Activated gamma-delta T cell treated with Interleukin-2 at 50 U/mL for 16 hours (primary cell): ENCODE measurements around the gene CEMP1.
"Not testable (repeated sequence)": the region's sequence is repeated elsewhere in the genome, so short reads cannot be mapped to it uniquely, and the experiment has no call there.

Source experiments
- DNase-seq: peaks from one replicate; pipeline ENCODE4 v3.0.0-alpha.2; 2020

The CEMP1 gene

DNA sequence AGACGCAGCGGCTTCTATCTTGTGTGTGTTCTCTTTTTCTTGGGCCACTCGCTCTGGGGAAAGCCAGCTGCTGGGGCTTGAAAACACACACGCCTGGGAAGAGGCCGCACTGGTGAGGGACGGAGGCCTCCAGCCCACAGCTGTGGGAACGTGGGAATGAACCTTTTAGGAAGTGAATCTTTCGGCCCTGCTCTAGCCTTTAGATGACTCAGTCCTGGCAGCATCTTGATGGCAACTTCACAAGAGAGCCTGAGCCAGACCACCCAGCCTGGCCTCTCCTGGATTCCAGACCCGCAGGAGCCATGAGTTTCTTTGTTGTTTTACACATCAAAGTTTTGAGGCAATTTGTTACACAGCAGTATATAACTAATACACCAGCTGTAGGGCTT is 4.4 kb upstream of the CEMP1 start:
- DNase-seq: no peak

DNA sequence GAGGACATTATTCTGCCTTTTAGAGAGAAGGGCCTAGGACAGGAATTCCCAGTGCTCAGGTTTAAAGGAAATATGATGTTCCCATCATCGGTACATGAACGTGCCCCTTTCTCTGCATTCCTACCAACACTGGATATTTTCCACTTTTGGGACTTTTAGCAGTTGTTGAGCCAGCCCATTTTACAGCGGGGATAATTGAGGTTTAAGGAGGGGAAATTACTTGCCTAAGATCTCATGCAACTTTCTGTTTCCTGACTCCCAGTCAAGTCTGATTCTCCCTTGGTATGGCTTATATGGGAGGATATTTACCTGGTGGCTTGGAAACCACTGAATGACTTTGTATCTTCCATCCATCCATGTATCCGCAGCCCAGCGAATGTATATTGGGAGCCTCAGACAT is 3.1 kb upstream of the CEMP1 start:
- DNase-seq: not testable (repeated sequence)

DNA sequence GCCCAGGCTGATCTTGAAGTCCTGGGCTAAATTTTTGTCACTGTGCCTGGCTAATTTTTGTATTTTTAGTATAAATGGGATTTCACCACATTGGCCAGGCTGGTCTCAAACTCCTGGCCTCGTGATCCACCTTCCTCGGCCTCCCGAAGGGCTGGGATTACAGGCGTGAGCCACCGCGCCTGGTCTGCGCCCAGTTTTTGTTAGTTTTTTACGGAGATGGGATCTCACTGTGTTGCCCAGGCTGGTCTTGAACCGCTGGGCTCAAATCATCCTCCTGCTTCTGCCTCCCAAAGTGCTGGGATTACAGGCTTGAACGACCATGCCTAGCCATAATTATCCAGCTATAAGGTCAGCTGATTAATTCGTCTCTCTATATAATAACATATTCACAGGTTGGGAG is 2.7 kb upstream of the CEMP1 start:
- DNase-seq: no peak

DNA sequence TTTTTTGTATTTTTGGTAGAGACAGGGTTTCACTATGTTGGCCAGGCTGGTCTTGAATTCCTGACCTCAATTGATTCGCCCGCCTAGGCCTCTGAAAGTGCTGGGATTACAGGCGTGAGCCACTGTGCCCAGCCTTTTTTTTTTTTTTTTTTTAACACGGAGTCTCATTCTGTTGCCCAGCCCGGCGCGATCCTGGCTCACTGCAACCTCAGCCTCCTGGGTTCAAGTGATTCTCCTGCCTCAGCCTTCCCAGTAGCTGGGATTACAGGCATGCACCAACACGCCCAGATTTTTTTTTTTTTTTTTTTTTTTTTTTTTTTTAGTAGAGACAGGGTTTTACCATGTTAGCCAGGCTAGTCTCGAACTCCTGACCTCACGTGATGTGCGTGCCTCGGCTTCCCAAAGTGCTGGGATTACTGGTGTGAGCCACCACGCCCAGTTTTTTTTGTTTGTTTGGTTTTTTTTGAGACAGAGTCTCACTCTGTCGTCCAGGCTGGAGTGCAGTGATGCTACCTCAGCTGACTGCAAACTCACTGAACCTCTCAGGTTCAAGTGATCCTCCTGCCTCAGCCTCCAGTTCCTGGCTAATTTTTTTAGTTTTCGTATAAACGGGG is 2.0 kb upstream of the CEMP1 start:
- not testable (repeated sequence) for DNase-seq

DNA sequence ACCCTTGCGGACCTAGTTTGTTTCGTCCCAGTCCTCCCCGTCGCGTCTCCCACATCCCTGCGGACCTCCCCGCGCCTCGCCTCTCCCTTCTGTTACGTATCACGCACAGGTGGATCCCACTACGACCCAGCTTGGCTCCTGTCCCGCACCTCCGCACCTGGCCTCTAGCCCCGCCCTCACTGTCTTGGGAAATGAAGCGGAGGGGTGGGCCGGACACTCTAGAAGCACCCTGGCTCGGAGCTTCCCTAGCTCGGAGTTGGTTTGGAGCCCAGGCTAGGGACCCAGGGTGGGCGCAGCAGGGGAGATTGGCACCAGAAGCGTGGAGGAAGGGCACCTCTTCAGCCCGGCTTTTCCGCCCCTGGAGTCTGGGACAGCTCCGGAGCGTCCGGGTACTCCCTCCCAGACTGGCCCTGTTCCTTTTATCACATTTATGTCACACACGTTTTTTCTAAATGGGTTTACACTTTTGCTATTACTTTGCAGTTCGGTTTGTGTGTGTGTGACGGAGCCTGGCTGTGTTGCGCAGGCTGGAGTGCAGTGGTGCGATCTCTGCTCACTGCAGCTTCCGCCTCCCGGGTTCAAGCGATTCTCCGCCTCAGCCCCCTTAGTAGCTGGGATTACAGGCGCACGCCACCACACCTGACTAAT is 1.4 kb upstream of the CEMP1 start:
- DNase-seq: peak; percentile 49

DNA sequence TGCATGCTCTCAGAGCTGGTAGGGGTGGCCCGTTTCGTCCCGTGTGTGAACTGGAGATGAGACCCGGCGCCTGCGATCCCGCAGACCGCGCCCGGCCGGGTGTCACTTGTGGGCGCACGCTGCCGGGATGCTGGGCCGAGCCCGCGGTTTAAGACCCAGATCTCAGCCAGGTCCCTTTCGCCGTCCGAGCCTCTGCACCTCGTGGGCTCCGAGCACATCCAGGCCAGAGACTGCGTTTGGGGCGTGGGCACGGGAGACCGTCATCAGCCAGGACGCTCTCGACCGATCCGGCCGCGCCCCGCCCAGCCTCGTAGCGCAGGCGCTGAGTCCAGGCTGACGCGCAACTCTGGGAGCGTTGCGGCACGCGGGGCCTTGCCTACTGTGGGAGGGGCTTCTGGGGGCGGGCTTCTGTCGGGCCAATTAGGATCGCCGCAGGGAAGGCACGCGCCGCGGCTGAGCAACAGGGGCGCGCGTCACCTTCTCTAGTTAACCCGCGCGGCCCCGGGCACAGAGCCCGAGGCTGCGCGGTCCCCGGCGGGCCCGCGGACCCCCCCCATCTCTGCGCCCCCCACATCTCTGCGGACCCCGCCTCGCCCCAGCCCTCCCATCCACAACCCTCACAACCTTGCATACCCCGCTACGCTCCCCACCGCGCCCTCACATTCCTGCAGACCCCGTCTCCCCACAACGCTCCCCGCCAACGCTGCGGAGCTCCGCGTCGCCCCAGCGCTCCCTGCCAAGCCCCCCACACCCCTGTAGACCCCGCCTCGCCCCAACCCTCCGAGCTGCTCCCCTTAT is 687 bp upstream of the CEMP1 start:
- peak; percentile 97 for DNase-seq

DNA sequence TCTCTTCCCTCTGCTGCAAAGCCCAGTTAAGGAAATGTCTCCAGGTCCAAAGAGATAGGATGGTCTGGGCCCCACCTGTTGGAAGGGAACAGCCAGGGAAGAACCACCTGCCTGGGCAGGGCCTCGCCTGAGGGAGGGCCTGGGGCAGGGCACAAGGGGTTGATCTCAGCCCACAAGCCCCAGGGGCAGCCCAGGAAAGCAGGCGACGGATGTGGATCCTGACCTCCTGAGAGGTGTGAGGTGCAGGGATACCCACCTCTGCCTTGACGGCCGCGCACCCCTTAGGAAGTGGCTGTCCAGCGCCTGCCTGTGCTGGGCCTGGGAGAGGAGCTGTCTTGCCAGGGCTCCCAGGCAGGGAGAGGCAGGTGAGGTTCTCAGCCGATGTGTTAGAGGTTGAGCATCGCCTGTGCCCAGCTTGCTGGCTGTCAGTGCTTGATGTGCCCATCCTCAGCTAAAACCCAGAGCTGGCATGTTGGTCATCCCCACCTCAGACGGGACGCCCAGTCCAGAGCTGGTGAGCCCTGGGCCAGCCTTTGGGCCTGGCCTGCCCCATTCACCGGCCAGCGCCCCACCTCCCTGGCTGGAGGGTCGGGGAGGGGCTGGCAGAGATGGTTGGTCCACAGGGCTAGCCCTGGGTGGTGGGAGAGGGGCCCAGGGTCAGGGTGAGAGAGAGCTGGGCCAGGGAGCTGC is 434 bp downstream of the CEMP1 start:
- DNase-seq: no peak

DNA sequence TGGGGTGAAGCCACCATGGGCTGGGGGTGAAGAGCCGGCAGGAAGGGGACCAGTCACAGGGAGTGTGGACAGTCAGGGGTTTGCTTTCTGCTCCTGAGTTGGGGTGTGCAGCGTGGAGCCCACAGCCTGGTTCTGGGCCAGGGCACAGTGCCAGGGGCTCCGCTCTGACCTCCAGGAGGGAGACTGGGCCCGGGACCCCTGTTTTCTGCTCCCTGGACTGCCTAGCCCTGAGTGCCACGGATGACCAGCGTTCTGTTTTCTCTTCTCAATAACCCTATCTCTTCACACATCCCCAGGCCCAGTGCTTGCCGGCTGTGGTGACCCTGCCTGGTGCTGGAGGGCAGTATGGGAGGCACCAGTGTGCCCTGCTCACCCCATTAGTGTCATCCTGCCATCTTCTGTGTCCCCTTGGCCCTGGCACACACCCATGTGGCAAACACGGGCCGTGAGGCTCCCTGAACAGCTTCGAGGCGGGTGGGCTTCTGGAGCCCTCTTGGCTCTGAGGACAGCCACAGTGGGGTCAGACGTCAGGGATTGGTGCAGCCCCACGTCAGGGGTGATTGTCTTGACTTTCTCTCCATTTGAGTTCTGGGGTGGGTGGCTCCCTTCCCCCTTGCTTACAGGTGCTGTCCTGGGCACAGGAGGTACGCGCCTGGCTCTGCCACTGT is 1.1 kb downstream of the CEMP1 start:
- no peak for DNase-seq

DNA sequence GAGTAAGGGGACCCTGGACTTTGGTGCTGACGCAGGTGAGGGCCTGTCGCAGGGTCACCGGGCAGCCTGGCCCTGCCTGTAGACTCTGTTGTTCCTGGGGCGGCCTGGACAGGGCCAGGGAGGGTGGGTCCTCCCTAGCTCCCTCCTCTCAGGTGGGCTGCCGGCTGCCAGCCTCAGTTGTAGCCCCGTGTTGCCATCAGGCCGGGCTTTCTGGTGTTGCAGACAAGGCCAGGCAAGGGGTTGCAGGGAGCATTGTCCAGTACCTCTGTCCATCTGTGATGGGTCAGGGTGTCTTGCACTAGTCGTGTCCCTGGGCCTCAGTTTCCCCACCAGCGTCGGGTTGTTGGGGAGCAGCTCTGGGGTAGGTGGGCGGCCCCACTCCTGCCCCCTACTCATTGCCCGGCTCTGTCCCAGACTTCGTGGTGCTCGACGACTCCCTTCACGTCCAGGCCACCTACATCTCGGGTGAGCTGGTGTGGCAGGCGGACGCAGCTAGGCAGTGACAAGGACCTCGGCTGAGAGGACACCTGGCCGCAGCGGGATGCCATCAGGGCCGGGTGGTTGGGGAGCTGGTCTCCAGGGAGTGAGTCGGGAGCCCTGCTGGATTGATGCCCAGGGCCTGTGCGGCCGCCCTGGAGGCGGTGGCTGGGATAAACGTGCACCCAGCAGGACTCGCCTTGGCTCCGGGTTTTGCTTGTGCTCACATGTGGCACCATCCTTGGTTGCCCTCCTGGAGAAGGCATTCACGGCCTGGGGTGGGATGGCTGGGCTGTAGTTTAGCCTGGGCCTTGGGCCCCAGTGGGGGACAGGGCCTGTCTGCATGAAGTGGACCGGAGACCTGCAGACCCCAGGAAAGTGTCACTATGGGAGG is 1.9 kb downstream of the CEMP1 start:
- no peak for DNase-seq

DNA sequence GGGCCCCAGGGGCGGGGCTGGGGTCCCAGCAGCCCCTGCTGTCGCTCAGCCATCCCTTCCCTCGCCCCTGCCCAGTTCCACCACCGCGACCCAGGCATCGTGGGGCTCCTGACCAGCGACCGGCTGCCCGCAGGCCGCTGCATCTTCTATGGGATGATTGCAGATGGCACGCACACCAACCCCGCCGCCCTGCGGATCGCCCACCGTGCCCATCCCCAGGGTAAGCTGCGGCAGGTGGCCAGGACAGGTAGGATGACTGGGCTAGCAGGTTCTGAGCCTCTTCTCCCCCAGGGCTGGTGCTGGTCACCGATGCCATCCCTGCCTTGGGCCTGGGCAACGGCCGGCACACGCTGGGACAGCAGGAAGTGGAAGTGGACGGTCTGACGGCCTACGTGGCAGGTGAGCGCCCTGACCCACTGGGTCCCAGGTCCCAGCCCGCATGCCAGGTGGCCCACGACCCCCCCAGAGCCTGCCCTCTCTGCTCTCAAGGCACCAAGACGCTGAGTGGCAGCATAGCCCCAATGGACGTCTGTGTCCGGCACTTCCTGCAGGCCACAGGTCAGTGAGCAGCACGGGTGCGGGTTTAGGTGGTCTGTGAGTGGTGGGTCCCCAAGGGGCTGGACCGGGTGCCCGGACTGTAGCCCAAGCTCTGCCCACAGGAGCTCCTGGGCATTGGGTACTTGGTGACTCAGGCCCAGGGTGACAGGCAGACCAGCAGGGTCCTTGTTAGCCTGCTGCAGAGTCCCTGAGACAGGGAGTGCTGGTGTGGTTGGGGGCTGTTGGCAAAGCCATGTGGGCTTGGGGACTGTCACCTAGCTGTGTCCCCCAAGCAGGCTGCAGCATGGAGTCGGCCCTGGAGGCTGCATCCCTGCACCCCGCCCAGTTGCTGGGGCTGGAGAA is 2.8 kb downstream of the CEMP1 start:
- no peak for DNase-seq

DNA sequence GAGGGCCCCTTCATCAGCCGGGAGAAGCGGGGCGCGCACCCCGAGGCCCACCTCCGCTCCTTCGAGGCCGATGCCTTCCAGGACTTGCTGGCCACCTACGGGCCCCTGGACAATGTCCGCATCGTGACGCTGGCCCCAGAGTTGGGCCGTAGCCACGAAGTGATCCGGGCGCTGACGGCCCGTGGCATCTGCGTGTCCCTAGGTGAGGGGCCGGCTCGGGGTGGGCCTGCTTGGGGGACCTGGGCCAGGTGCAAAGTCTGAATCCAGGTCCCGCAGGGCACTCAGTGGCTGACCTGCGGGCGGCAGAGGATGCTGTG is 3.5 kb downstream of the CEMP1 start:
- DNase-seq: no peak

DNA sequence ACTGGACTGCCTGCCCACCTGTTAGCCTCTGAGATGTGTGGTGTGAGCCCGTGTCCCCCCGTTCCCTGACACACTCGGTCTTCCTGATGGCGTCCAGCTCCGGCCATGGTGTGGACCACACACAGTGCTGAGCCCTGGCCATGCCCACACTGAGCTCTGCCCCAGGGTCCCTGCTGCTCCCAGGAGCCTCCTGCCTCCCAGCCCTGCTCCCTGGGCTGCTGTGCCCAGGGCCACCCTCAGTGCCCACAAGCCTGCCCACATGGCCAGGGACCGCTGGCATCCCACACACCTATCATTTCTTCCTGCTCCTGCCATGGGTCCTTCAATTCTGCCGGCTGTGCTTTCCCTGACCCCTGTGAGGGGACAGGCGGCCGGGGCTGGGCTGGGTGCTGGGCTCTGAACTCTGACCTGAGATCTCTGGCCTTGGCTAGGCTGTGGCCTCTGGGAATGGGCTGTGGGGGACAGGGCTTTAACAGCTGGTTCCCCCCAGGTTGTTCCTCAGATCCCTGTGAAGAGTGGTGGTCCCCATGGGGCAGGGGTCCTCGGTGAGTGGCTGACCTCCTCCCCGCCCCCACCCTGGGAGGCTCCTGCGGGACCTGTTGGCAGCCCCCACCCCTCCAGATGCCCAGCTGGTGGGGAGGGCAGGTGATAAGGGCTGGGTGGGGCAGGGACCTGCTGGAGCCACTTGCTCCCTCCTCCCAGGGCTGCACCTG is 4.0 kb downstream of the CEMP1 start:
- no peak for DNase-seq

DNA sequence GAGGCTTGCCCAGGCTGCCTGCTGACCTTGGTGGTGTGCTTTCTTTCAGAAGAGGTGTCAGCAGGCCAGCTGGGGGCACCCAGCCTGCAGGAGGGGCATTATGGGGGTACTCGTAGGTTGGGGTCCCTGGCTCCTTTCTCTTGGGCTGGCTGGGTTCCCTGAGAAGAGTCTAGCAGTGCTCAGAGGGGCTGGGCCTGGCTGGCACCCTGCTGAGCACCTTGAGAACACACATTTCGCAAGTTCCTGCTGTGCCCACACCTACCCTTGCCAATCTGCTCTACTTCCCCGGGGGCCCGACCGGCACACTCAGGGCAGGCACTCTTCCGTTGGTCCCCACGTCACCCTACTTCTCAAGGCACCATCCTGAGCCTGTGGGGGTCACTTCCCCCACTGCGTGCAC is 5.1 kb downstream of the CEMP1 start:
- no peak for DNase-seq

DNA sequence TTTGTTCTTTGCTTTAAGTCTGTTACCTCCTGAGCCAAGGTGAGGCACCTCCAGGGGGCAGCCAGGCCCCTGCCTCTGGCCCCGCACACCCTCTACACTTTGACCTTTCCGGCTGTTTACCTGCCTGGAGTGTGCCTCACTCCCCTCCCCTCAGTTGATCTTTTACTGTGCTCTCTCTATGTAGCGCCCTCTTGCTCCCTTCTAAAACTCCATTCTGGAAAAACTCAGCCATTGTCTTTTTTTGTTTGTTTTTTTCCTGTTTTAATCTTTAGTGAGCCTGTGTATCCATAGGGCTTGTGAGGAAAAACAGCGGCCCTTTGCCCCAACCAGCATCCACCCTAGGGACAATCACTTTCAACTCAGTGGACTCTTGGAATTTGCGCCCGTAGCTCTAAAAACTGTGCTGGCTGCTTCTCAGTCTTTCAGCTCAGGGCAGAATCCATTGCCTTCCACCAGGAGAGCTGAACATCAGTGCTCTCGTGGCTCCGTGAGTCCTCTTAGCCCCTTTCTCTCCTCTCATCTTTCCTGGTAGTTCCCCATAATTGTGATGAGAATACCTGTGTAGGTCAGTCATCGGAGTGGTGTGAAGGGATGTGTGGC is 6.8 kb downstream of the CEMP1 start:
- no peak for DNase-seq

DNA sequence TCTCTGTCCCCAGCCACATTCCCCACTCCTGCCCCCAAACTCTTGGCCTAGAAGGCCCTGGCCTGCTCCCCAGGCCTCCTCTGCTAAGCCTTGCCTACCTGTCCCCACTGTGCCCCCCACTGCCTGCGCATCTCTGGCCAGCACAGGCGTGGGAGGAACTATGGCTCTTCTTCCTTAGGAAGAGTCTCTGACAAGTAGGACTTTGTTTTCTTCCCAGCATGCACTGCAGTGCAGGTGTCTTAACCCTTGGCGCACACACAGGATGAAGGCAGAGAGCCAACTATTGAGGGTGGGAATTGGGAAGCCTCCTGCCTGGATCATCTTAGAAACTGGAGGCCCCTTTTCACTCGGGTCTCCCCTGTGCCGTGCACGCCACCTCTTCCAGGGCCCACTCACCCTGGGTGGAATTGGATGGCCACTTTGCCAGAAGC is 7.4 kb downstream of the CEMP1 start:
- DNase-seq: no peak

DNA sequence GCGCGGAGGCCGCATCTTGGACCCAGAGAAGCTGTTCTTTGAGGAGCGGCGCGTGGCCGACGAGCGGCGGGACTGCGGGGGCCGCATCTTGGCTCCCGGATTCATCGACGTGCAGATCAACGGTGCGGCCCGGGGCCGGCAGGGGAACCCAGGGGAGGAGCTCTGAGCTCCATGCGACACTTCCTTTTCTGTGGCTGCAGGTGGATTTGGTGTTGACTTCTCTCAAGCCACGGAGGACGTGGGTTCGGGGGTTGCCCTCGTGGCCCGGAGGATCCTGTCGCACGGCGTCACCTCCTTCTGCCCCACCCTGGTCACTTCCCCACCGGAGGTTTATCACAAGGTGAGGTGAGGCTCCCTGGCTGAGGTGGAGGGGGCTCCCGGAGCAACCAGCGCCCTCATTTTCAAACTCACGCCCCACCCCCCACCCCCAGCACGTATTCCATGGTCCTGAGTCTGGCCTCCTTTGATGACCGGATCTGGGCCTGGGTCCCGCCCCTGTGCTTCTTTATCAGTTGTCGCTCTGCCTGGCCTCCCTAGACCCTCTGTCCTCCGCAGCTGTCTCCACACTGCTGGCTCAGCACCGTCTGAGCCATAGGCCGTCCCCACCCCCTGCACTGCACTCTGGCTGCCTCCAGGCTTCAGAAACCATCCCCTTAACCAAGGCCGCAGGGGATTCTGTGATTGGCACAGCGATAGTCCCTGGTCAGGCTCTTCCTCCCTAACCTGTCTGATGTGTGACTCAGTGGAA is 10.2 kb downstream of the CEMP1 start:
- peak; percentile 63 for DNase-seq

DNA sequence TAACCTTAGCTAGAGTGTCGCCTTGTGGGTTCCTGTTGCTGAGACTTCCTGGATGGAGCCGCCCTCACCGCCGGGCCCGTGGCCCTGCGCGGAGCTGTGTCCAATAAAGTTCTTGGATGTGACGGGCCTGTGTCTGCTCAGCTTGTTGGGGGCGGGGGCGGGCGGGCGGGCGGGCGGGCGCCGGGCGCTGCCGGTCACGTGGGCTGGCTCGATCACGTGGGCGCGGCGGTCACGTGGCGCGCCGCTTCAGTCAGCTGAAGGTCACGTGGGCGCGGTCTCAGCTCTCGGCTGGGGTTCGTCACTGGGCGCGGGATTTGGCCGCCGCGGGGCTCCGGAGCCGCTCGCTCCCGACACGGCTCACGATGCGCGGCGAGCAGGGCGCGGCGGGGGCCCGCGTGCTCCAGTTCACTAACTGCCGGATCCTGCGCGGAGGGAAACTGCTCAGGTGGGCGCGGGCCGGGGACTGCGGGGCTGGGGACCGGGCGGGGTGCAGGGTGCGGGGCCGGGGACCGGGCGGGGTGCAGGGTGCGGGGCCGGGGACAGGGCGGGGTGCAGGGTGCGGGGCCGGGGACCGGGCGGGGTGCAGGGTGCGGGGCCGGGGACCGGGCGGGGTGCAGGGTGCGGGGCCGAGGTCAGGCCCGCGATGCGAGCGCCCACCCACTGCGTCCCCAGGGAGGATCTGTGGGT is 11.0 kb downstream of the CEMP1 start, which contains the start of gene AMDHD2:
TSS of gene AMDHD2 (plus strand) at position 275 of the 687 bp plus-strand sequence. CDS start at position 363, 88 bp downstream.
- peak; percentile 84 for DNase-seq

DNA sequence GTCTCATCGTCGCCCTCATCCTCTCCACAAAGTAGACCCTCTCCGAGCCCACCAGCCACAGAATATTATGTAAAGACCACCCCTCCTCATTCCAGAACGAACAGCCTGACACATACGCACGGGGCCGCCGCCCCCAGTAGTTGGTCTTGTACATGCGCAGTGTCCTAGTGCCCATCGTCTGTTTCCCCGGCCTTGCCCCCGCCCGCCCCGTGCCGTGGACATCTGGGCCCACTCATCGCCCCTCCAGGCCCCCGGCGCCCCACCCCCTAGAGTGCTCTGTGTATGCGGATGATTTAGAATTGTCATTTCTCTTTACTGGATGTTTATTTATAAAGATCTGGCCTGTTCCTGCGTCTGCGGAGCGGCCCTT is 11.5 kb downstream of the CEMP1 start:
- DNase-seq: no peak
